NCI-H187 (cell line): ENCODE results near the gene SMIM36.
A peak's percentile ranks its signal among the peaks of the same experiment; 100 is the strongest.
"Not testable (repeated sequence)": the region's sequence is repeated elsewhere in the genome, so short reads cannot be mapped to it uniquely, and the experiment has no call there.

Experiments
- DNase-seq, 2 experiments: peaks; one replicate each; lab custom pipeline; 2025; lab: John Stamatoyannopoulos, UW

SMIM36 gene

DNA sequence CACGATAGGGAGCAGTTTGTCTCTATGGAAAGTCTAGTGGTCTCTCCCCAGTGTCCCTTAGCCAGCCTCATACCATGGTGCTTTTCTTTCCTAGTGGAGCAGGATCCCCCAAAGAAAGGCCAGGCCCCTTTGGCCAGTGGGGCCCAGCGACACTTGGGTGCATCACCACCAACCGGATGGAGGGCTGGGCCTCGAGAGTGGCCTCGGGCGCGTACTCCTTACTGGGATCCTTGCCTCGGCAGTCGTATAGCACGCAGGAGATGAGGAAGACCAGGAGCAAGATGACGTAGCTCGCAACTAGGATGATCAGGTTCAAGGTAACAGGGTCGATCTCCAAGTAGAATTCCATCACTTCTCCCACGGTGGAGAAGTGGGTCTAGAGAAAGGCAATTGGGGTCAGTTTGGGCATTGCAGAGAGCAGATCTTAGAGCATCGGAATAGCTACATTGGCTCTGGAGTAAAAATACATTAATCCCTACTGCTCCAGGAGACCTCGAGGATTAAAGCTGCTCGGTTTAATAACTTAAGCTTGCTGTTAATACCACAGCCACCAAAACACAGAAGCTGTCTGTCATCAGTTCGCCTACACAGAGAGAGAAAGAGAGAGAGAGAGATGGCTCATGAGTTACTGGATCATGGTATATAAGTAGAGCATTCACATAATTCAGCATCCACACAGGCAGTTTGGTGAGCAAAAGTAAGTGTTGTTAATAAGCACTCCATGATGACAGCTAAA is at the start of gene SMIM36:
SMIM36 (minus strand) TSS at position 467 of the 736 bp plus-strand sequence.
- DNase-seq = no peak

DNA sequence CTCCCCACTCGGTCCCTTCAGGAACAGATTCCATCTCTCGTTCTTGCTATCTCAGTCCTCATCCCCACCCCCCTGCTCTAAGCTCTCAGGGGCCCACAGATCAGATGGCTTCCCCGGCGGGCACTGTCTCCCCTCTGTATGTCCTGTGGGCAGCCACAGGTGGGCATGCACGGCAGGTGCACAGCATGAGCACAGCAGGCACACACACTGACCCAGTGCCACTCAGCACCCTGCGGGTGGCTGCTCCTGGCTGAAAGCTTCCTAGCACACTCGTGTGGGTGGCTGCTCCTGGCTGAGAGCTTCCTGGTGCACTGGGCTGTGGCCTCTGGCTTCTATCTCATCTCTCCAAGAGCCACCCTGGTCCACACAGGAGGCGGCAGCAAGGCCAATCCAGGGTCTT is 44.5 kb upstream of the SMIM36 start:
- DNase-seq = no peak

DNA sequence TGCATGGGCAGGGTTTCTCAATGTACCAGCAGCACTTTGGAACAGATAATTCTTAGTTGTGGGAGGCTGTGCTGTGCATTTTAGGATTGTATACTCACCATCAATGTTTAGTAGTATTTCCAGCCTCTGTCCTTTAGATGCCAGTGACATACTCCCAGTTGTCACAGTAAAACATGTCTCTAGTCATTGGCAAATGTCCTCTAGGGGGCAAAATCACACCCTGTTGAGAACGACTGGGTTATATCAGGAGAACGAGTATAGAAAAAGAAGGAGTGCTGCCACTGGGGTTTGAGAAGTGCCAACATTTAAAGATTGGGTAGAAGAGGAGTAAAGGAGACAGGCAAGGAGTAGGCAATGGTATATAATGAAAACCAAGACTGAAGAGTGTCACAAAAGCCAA is 37.9 kb upstream of the SMIM36 start:
- no peak for DNase-seq

DNA sequence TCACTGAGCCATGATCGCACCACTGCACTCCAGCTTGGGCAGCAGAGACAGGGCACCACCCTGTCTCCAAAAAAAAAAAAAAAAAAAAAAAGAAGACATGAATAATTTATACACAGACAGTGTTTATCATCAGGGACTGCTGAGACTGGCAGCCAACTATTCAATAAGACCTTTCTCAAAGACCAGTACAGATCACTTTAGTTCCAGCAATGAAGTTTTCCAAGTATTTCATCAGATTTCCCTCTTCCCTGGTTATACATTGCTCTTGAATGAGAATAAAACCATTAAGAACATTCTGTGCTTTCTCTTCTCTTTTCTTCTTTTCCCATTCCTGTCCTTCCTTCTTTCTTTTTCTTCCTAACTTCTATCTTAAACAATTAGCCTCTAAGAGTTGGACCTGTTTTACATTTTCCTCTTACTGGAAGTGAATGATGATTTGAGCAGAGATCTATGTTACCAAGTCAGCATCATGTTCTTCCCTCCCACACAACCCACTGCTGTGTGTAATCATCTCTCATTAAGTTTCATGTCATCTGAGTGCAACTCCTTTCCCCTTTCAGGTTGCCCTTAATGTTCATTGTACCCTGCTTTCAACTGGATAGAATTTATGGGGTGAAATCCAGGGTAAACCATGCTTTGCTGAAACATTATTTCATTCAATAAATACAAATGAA is 35.9 kb upstream of the SMIM36 start:
- DNase-seq = no peak

DNA sequence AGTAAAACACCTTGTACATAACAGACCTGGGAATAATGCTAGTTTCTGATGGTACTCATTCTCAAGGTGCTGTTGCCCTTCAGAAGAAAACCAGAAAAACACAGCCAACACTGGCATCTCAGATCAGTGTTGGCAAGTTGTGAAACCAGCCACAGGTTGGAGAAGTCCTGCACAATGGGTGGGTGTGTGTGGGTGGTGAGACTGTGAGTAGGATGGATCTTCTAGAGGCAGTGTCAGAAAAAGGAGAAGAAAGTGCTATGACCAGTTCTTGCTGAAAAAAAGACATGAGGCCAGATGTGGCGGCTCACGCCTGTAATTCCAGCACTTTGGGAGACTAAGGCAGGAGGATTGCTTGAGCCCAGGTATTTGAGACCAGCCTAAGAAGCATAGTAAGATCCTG is 35.2 kb upstream of the SMIM36 start:
- no peak for DNase-seq

DNA sequence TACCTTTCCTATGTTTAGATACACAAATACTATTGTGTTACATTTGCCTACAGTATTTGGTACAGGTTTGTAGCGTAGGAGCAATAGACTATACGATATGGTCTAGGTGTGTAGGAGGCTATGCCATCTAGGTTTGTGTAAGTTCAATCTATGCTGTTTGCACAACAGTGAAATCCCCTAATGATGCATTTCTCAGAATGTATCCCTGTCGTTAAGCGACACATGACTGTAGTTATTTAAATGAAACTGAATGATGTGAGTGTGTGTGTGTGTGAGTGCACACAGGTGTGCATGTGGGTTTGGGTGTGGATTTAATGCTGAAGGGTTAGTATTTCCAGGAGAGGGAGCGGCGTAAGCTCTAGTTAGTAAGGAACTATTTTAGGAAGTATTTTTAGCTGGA is 34.6 kb upstream of the SMIM36 start:
- DNase-seq = no peak

DNA sequence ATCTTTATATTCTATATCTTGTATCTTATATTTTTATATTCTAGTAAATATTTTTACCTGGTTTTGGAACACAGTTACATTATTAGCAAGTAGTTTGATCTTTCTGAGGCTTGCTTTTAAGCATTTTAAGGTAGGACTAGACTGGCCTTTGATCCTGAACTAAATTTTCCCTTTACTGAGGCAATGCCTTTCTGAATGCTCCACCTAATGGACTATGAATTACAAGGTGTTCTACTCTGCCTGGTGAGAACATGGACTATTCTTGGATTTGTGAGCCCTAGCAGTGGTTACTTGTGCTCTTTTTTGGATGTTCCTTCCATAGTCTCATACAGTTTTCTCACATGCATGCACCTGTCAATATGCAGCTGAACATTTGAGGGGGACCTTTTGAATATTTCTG is 32.5 kb upstream of the SMIM36 start:
- DNase-seq = no peak

DNA sequence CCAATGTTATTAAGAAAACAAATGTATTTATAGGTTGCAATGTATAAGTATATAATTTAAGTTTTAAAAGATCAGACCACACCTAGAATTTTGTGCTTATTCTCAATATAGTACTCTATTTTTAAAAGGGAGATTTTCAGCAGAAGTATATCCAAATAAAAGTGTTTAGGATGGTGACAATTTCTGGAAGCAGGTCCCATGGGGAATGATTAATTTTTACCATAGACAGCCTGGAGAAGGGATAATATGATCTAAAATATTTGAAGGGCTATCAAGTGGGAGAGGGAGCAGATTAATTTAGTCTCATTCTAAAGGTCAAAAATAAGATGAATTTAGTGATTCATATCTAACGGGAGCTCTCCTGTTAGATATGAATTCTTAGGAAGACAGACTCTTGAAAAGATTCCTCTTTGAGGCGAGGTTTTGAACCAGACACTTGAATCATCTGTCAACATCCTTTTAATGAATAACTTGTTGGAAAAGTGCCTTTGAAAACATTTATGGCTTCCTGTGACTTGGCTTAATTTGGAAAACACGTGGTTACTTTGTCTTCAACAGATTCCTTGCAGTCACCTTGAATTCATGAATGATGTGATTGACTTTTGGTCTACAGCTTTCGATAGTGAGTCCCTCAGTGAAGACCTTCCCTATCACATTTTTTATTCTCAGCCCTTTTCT is 29.3 kb upstream of the SMIM36 start:
- no peak for DNase-seq

DNA sequence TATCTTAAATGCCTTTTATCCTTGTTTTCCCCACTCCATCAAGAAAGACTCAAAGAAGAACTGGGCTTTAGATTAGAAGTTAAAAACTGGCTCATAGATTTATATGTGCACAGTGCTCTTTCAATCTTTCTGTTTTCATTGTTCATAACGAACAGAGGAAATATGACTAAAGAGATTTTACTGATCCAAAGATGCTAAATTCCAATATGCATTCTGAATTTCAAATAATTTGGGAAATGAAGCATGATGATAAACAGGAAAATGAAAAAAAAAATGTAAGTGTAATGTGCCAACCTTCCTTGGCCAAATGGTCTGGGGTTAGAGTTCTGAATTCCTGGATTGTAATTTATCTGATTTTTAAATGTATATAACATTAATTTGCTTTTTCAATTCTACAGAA is 25.0 kb upstream of the SMIM36 start:
- no peak for DNase-seq

DNA sequence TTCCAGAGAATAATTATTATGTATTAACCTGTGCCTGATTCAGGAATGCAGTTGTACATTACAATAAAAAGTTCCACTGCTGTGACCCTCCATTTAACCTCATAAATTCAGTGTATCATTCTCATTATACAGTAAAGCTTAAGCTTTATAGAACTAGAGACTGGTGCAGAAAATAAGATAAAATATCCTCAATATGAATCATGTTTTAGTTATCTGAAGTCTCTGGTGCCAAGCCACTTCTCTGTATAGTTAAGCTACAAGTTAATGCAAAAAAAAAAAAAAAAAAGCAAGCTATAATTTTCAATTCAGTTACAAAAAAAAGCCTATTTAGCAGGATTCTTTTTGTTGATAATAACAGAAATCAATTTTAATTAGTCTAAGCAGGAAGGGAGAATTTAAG is 22.4 kb upstream of the SMIM36 start:
- no peak for DNase-seq

DNA sequence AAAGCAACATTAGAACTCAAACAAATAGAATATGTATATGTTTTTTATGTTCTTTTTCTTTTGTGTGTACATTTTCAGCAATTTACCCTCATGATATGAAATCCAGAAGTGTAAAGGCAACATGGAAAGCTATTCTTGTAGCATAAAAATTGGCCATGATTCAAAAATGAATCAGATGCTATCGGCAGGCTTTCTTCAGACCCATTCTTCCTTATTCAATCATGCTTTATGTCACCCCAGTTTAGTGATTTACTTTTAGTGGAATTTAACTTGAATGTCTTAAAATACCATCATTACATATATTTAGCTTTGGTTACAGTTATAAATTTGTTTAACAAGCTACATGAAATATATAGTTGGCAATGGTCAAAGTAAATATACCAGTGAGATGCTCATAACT is 21.4 kb upstream of the SMIM36 start:
- no peak for DNase-seq

DNA sequence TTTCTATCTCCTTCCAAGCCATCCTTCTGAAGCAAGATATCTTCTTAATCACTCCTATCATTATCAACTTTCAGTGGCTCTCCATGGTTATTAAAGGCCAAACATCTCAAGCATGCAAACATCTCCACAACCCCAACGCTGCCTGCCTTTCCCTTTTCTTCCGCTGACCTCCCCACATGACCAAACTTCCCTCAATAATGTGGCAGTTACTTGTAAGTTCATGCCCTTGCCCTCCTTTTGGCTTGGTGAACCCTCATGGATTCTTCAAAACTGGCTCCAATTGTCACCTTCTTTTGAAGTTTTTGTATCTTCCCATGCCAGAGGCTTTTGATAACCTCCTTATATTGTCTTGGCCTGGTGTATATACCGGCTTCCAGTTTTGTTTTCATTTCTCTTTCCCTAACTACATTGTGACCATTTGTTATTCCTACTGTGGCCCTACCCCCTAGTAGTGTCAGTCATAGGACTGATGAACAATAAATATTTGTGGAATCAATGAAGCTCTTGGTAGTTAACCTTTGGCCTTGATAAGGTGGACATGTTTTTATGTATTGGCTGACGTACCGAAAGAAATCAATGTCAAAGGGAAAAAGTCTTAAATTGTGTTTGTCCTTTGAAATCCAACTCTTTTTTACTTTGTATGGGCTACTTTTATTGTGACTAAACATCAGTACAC is 19.9 kb upstream of the SMIM36 start:
- DNase-seq = no peak

DNA sequence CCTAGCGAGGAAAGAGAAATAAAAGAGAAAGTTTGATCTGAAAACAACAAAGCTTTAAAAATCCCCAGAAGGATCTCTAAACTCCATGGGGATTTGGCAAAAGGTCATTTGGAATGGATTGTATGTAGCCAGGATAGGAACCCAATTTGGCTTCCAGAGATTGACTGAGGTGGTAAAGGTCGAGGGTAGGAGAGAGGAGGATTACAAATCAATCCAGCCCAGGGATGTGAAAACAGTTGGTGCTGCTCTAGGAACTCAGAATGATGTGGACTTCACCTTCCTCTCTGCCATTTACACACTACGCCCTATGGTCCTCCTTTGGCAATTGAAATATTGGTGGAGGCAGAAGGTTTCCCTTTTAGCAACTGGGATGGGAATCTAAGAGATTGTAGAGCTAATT is 18.8 kb upstream of the SMIM36 start:
- DNase-seq = no peak

DNA sequence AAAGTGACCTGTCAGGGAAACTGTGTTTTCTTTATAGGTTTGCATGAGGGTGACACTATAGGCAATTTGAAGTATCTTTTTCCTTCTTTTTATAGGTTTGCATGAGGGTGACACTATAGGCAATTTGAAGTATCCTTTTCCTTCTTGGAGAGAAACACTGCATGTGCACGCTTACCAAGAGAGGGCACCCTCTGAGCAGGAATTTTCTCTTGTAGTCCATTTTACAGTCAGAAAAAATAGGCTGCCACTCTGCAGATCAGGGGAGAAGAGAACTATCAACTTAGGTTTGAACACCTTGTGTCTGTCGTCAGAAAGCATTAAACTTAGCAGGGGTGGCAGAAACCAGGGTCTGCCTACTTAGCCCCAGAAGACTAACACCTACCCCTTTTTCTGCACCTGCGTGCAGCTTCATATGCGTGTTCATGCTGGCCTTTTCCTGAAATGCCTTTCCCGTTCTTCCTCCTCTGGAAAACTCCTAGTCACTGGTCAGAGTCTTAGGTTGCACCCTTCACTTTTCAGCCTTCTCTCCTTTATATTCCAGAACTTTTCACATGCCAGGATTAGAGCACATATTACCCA is 16.4 kb upstream of the SMIM36 start:
- DNase-seq = peak in 1 of 2 experiments; percentile 9

DNA sequence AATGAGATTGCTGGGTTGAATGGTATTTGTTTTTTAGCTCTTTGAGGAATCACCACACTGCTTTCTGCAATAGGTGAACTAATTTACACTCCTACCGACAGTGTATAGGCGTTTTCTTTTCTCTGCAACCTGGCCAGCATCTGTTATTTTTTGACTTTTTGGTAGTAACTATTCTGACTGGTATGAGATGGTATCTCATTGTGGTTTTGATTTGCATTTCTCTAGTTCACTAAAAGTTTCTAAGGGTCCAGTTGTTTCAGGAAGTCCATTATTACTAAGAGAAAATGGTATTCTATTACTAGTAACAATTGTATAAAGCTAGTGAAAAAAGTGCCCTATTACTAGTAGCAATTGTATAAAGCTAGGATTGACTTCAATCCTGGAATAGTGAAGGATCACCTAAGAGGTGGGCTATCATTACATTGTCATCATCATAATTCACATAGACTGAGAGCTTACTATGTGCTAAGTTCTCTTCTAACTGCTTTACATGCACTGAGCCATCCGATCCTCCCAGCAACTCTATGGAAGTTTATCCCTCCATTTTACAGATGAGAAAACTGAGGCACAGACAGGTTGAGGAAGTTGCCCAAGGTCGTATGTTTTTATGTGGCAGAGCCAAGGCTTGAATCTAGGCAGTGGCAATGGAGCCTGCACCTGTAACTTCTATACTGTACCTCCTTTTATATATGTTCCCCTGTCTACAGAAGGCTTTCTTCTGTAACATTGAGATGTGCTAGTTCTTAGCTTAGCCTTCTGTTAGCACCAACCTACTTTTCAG is 13.4 kb upstream of the SMIM36 start:
- no peak for DNase-seq

DNA sequence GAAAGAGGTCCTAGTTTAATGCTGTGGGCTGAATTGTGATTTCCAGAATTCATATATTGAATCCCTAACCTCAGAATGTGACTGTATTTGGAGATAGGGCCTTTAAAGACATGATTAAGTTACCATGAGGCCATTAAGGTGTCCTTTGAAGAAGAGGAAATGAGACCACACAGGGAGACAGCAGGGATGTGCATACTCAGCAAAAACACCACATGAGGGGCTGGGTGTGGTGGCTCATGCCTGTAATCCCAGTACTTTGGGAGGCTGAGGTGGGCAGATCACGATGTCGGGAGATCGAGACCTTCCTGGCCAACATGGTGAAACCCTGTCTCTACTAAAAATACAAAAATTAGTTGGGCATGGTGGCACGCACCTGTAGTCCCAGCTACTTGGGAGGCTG is 11.8 kb upstream of the SMIM36 start:
- not testable (repeated sequence) for DNase-seq

DNA sequence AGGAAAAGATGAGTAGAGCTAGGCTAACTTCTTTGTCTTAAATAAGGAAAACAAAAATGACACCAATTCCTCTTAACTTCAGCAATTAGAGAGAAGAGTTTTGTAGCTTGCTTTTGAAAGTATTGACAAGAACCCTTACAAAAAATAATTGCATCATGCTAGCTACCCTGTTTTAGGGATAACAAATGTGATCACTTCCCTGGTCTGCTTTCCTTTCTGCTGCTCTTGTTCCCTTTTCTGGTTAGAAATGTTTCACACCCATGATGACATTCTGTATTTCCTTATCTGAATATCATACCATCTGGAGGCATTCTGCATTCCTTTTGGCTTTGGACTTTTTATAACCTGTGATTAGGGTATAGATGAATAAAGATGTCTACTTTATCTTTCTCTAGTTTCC is 9.9 kb upstream of the SMIM36 start:
- DNase-seq = no peak

DNA sequence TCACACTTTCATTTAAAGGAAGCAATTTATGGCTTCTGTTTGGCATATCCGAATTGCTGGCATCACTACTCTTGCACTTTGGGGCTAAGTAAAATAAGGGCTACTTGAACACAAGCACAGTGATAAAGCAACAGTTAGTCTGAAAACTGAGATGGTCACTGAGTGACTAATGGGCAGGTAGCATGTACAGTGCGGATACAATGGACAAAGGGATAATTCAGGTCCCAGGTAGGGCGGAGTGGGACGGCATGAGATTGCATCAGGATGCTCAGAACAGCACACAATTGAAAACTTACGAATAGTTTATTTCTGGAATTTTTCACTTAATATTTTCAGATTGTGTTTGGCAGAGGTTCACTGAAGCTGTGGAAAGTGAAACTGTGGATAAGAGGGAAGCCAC is 9.2 kb upstream of the SMIM36 start:
- no peak for DNase-seq

DNA sequence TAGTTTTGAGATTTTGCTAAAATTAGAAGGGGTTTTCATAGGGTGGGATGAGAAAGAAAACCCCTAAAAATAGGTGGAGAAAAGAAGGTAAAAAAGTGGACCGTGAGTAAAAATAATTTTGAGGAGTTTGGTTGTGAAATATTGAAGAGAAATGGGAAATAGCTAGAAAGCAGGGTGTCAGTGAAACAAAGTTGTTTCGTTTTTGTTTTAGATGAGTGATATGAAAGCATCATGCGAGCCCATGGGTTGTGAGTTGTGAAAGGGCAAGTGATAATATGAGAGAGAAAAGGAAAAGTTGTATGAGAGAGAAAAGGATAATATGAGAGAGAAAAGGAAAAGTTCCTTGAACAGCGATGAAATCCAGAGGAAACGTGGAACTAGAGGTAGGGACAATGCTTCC is 7.3 kb upstream of the SMIM36 start:
- DNase-seq = no peak

DNA sequence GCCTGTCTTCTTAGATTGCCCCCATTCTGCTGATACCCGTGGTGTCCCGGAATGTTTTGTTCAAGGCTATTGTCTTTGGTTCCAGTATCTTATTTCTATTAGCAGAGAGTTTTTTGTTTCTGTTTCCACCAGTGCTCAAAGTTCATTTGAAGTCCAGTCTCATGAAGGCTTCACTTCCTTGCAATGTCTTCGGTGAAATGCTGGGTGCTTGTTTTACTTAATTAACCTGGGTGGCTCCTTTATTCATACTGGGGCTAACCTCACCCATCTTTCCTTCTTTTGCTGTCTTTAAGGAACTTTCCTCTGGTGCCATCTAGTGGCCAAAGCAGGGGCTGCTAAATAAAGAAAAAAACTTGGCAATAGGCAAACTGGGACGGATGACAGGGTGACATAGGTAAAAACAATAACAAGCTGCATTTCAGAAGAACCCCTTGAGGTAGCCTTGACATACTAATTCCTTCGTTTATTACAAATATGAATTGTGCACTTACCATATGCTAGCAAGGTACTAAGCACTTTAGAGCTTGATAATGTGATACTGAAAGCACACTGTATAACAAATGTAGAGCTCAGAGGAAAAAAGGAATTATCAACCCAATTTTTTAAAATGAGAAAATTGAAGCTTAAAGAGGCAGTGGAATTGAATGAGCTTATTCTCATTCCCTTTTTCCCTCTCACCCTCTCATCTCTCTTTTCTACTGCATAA is 2.8 kb upstream of the SMIM36 start:
- peak; percentile 22 to 34 for DNase-seq

DNA sequence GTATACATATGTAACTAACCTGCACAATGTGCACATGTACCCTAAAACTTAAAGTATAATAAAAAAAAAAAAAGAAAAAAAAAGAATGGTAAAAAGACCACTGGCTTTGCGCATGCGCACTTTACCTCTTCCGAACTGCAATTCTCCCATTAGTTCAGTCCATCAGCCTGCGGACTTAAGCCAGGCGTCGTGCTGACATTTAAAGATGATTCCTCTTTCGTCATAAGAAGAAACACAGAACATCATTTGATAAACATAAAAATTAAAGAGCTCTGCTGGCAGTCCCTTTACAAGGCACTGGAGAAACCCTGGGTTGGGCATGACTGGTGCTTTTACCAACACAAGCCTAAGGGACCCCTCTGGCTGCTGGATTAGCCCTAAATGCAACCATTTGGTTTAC is 3.6 kb downstream of the SMIM36 start:
- not testable (repeated sequence) for DNase-seq
